Liver (tissue), 9 donors: ENCODE data around the gene VWF. TPM values are rescaled to one million over a fixed set of nuclear protein-coding genes. Genes with fewer than 3 reads are reported as not detected.

Experiments used
- DNase-seq: peaks from one replicate; pipeline ENCODE4 v3.0.0-alpha.2; 2017; ENCODE audit warnings: low spot score
- H3K27ac ChIP-seq, 2 donors: one replicate each; pipeline ENCODE4 v1.7.0; 2013; ENCODE audit warnings: inconsistent platforms in 2 of 2, low read length in 2 of 2, control low read depth in 1 of 2, low read depth in 1 of 2, mild to moderate bottlenecking in 1 of 2
- H3K27me3 ChIP-seq, 4 donors: one replicate each; pipeline versions ENCODE4 v1.6.1 to v1.7.0; 2013; ENCODE audit warnings: low read length in 3 of 4, inconsistent platforms in 1 of 4, mild to moderate bottlenecking in 1 of 4, moderate library complexity in 1 of 4; ENCODE audit not compliant: control insufficient read depth in 4 of 4, insufficient read depth in 4 of 4
- H3K36me3 ChIP-seq, 4 donors: one replicate each; pipeline versions ENCODE4 v1.6.1 to v1.7.0; 2013; ENCODE audit warnings: low read length in 3 of 4, mild to moderate bottlenecking in 3 of 4, low read depth in 1 of 4, moderate library complexity in 1 of 4; ENCODE audit not compliant: control insufficient read depth in 4 of 4, insufficient read depth in 3 of 4
- H3K4me1 ChIP-seq, 4 donors: one replicate each; pipeline versions ENCODE4 v1.6.1 to v1.7.0; 2013; ENCODE audit warnings: low read length in 3 of 4, mild to moderate bottlenecking in 3 of 4, moderate library complexity in 1 of 4; ENCODE audit not compliant: control insufficient read depth in 4 of 4, insufficient read depth in 4 of 4
- H3K4me3 ChIP-seq, 3 donors: one replicate each; pipeline versions ENCODE4 v1.6.1 to v1.7.0; 2013; ENCODE audit warnings: low read length in 3 of 3, control low read depth in 1 of 3, low read depth in 1 of 3, mild to moderate bottlenecking in 1 of 3
- H3K9ac ChIP-seq, 2 donors: one replicate each; pipeline ENCODE4 v1.7.0; 2013; ENCODE audit warnings: low read length in 2 of 2, mild to moderate bottlenecking in 2 of 2, moderate library complexity in 2 of 2, control low read depth in 1 of 2, low read depth in 1 of 2
- H3K9me3 ChIP-seq, 4 donors: one replicate each; pipeline versions ENCODE4 v1.6.1 to v1.7.0; 2013; ENCODE audit warnings: low read length in 3 of 4; ENCODE audit not compliant: control insufficient read depth in 4 of 4
- ATF3 ChIP-seq: IDR thresholded peaks from 2 replicates; pipeline ENCODE4 v1.6.1; 2016; ENCODE audit warnings: antibody characterized with exemption
- CTCF ChIP-seq: fragments of 150-350 bp; IDR thresholded peaks from 2 replicates; pipeline ENCODE4 v1.5.1; 2017; ENCODE audit warnings: improper control_type of control experiment, low read depth, low read length; ENCODE audit not compliant: missing input control
- EGR1 ChIP-seq, 2 donors: IDR thresholded peaks; 2 replicates each; pipeline ENCODE4 v1.6.1; 2016 to 2018; ENCODE audit warnings: antibody characterized with exemption in 2 of 2, low read depth in 2 of 2
- FOXA1 ChIP-seq: IDR thresholded peaks from 2 replicates; pipeline ENCODE4 v1.6.1; 2016; ENCODE audit warnings: antibody characterized with exemption
- GABPA ChIP-seq, 2 donors: IDR thresholded peaks in 1 of 2; conservative IDR thresholded peaks in 1 of 2; 2 replicates each; pipeline ENCODE4 v1.6.1; 2016; ENCODE audit warnings: antibody characterized with exemption in 2 of 2, mild to moderate bottlenecking in 1 of 2, moderate library complexity in 1 of 2
- HNF4A ChIP-seq, 2 donors: conservative IDR thresholded peaks; 2 replicates each; pipeline ENCODE4 v1.6.1; 2016; ENCODE audit warnings: antibody characterized with exemption in 2 of 2, mild to moderate bottlenecking in 2 of 2
- HNF4G ChIP-seq: IDR thresholded peaks from 2 replicates; pipeline ENCODE4 v1.6.1; 2016; ENCODE audit warnings: antibody characterized with exemption
- JUND ChIP-seq, 2 donors: IDR thresholded peaks; 2 replicates each; pipeline ENCODE4 v1.6.1; 2016; ENCODE audit warnings: antibody characterized with exemption in 2 of 2
- MAX ChIP-seq: IDR thresholded peaks from 2 replicates; pipeline ENCODE4 v1.6.1; 2016; ENCODE audit warnings: antibody characterized with exemption
- NR2F2 ChIP-seq: IDR thresholded peaks from 2 replicates; pipeline ENCODE4 v1.6.1; 2016; ENCODE audit warnings: antibody characterized with exemption
- RAD21 ChIP-seq, 2 donors: IDR thresholded peaks; 2 replicates each; pipeline ENCODE4 v1.6.1; 2016; ENCODE audit warnings: antibody characterized with exemption in 2 of 2, mild to moderate bottlenecking in 2 of 2
- REST ChIP-seq: IDR thresholded peaks from 2 replicates; pipeline ENCODE4 v1.6.1; 2016; ENCODE audit warnings: antibody characterized with exemption, mild to moderate bottlenecking
- SP1 ChIP-seq: IDR thresholded peaks from 2 replicates; pipeline ENCODE4 v1.6.1; 2018; ENCODE audit warnings: antibody characterized with exemption, mild to moderate bottlenecking
- TAF1 ChIP-seq: conservative IDR thresholded peaks from 2 replicates; pipeline ENCODE4 v1.6.1; 2016; ENCODE audit warnings: antibody characterized with exemption, mild to moderate bottlenecking
- YY1 ChIP-seq: IDR thresholded peaks from 2 replicates; pipeline ENCODE4 v1.6.1; 2016; ENCODE audit warnings: antibody characterized with exemption, mild to moderate bottlenecking
- ZBTB33 ChIP-seq: IDR thresholded peaks from 2 replicates; pipeline ENCODE4 v1.6.1; 2016; ENCODE audit warnings: antibody characterized with exemption
- WGBS: extraction: QIAGEN DNeasy Blood & Tissue Kit; methylation state at CpG from one replicate; pipeline ENCODE4 v1.1.7; 2013; 5-methylcytosine and 5-hydroxymethylcytosine counted together
- polyA plus RNA-seq, 2 donors: library from polyadenylated mRNA; stranded (reverse) in 1 of 2; unstranded in 1 of 2; fragments of 200-250 nt in 1 of 2; fragments of >200 nt in 1 of 2; fragmentation: Nextera tagmentation in 1 of 2; extraction: Ambion mirVana in 1 of 2; gene quantifications; one replicate each; pipeline versions ENCODE4 v1.2.1 to v1.2.3, GENCODE V29; 2013 to 2015
- total RNA-seq, 2 donors: library from RNA; depleted of rRNA; stranded (reverse); fragments of >200 nt; gene quantifications; one replicate each; pipeline ENCODE4 v1.2.3, GENCODE V29; 2014
- donor health status: healthy.
- donor health status: healthy.
- donor health status: healthy.
- donor health status: healthy.
- donor health status: healthy.

Gene VWF
- total and polyA plus RNA-seq, 4 donors = 2.1 to 10.8 (median 4.0) TPM

GRCh38 chr12:5914387-5915149 lies 209.9 kb downstream of the VWF start:
- Histone ChIP-seq H3K9ac (no peak overlapping the region), H3K36me3 (no peaks in the 10 kb centered on the region), H3K4me3 (no peak overlapping the region), H3K27me3 (peaks cover 0 to 3% (median 0%) of the 10 kb centered on the region in 4 donors), H3K4me1 (no peaks in the 10 kb centered on the region), H3K27ac (no peak overlapping the region), H3K9me3 (no peaks in the 10 kb centered on the region)
- 76% methylated on average over 11 of the region's 11 CpGs for WGBS
- TF ChIP-seq ZBTB33 (no peak), FOXA1 (no peak), NR2F2 (no peak), SP1 (no peak), MAX (no peak), HNF4A (conservative IDR thresholded peaks at IDR 0.05) (no peak), HNF4G (no peak), CTCF (no peak), TAF1 (no peak), RAD21 (IDR thresholded peaks at IDR 0.05) (no peak), JUND (IDR thresholded peaks at IDR 0.05) (no peak), ATF3 (no peak), YY1 (no peak), GABPA (IDR thresholded peaks at IDR 0.05 in 1 of 2, conservative IDR thresholded peaks at IDR 0.05 in 1 of 2) (no peak), EGR1 (IDR thresholded peaks at IDR 0.05; ENCODE audit: low read depth in 2 of 2) (no peak), REST (no peak)
- DNase-seq = no peak
